ENCODE data around the gene MCMBP. TPM values are rescaled to one million over a fixed set of nuclear protein-coding genes. Genes with fewer than 3 reads are reported as not detected.
"Not testable (repeated sequence)": the region's sequence is repeated elsewhere in the genome, so short reads cannot be mapped to it uniquely, and the experiment has no call there.

Gene MCMBP
- total and polyA plus RNA-seq, 2 donors (not counting 3 experiments of a cell fraction or from before 2014, with no cell fraction given), result 44.8 to 62.5 TPM

DNA sequence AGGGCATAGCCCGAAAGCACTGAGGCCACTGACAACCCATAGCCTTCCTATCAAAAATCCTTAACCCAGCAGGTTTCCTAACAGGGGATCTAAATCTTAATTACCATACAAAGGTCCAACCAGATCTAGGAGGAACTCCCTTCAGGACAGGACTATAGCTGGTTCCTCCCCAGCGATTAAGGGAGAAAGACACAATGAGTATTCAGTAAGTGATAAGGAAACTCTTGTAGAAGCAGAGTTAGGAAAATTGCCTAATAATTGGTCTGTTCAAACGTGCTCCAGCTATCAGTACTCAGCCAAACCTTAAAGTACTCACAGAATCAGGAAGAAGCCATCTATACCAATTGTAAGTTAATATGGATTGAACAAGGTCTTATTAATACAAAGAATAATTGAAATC, 16.6 kb upstream of the MCMBP start:
- H3K4me2 ChIP-seq (ENCODE audit: insufficient read depth, low read length); H3K9me3 ChIP-seq (replicated peaks; ENCODE audit: control insufficient read depth, insufficient read depth, low read length); H3K9ac ChIP-seq (replicated peaks; ENCODE audit: extremely low read depth, insufficient read depth, low read length); H3K4me1 ChIP-seq (ENCODE audit: control insufficient read depth, extremely low read depth, insufficient read depth, low read length); POLR2A ChIA-PET; H3K4me3 ChIP-seq (replicated peaks in 1 of 3; ENCODE audit: insufficient read depth in 1 of 3, low read depth in 1 of 3, low read length in 3 of 3); DNase-seq (ENCODE audit: low read depth, low spot score); H2AFZ ChIP-seq (ENCODE audit: low read depth, low read length); H4K20me1 ChIP-seq (replicated peaks; ENCODE audit: control insufficient read depth, extremely low read depth, insufficient read depth, low read length); BruUV-seq (replicated peaks); H3K27ac ChIP-seq (ENCODE audit: insufficient read depth, low read depth, low read length); FAIRE-seq; dilution Hi-C loops (cut with MboI; ENCODE audit: extremely low pct_ligation_motif_present, low sequenced_read_pairs); intact Hi-C loops (cut with micrococcal nuclease); H3K27me3 ChIP-seq (ENCODE audit: control insufficient read depth in 2 of 2, insufficient read depth in 2 of 2, low read length in 2 of 2); H3K36me3 ChIP-seq (ENCODE audit: control insufficient read depth in 2 of 2, extremely low read depth in 1 of 2, insufficient read depth in 2 of 2, low read length in 2 of 2); H3K9me1 ChIP-seq (replicated peaks; ENCODE audit: control insufficient read depth, extremely low read depth, insufficient read depth, low read length): not testable (repeated sequence)
- H3K79me2 ChIP-seq (ENCODE audit: control insufficient read depth, insufficient read depth, low read length), result peaks cover 15% of the 10 kb centered on the region
- CTCF ChIA-PET, result interaction anchor here (0.6 kb wide), 1 partner anchor 138 kb away, joined by 3 read pairs; no protein-coding TSS in a partner anchor

DNA sequence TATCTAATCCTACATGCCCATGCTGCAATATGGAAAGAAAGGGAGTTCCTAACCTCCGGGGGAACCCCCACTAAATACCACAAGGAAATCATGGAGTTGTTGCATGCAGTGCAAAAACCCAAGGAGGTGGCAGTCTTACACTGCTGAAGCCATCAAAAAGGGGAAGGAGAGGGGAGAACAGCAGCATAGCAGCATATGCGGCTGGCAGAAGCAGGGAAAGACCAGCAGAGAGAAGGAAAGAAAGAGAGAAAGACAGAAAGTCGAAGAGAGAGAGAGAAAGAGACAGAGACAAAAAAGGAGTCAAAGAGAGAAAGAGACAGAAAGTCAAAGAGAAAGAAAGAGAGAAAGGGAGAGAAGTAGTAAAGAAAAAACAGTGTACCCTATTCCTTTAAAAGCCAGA, 16.1 kb upstream of the MCMBP start:
- DNase-seq (ENCODE audit: low read depth, low spot score); POLR2A ChIA-PET; H3K36me3 ChIP-seq (ENCODE audit: control insufficient read depth in 2 of 2, extremely low read depth in 1 of 2, insufficient read depth in 2 of 2, low read length in 2 of 2); H3K4me1 ChIP-seq (ENCODE audit: control insufficient read depth, extremely low read depth, insufficient read depth, low read length); H2AFZ ChIP-seq (ENCODE audit: low read depth, low read length); intact Hi-C loops (cut with micrococcal nuclease); H3K9me1 ChIP-seq (replicated peaks; ENCODE audit: control insufficient read depth, extremely low read depth, insufficient read depth, low read length); dilution Hi-C loops (cut with MboI; ENCODE audit: extremely low pct_ligation_motif_present, low sequenced_read_pairs); H3K27me3 ChIP-seq (ENCODE audit: control insufficient read depth in 2 of 2, insufficient read depth in 2 of 2, low read length in 2 of 2); H3K9ac ChIP-seq (replicated peaks; ENCODE audit: extremely low read depth, insufficient read depth, low read length); H3K9me3 ChIP-seq (replicated peaks; ENCODE audit: control insufficient read depth, insufficient read depth, low read length); H4K20me1 ChIP-seq (replicated peaks; ENCODE audit: control insufficient read depth, extremely low read depth, insufficient read depth, low read length); H3K4me3 ChIP-seq (replicated peaks in 1 of 3; ENCODE audit: insufficient read depth in 1 of 3, low read depth in 1 of 3, low read length in 3 of 3); FAIRE-seq; H3K27ac ChIP-seq (ENCODE audit: insufficient read depth, low read depth, low read length); H3K4me2 ChIP-seq (ENCODE audit: insufficient read depth, low read length); BruUV-seq (replicated peaks): not testable (repeated sequence)
- CTCF ChIA-PET, result interaction anchor here (0.6 kb wide), 1 partner anchor 138 kb away, joined by 3 read pairs; no protein-coding TSS in a partner anchor
- peaks cover 10% of the 10 kb centered on the region for H3K79me2 ChIP-seq (ENCODE audit: control insufficient read depth, insufficient read depth, low read length)

DNA sequence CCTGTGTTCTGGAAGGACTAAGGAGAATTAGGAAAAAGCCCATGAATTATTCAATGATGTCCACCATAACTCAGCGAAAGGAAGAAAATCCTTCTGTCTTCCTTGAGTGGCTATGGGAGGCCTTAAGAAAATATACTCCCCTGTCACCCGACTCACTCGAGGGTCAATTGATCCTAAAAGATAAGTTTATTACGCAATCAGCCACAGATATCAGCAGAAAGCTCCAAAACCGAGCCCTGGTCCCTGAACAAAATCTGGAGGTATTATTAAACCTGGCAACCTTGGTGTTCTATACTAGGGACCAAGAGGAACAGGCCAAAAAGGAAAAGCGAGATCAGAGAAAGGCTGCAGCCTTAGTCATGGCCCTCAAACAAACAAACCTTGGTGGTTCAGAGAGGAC, 13.4 kb upstream of the MCMBP start:
- H3K4me2 ChIP-seq (ENCODE audit: insufficient read depth, low read length); DNase-seq (ENCODE audit: low read depth, low spot score); H3K79me2 ChIP-seq (ENCODE audit: control insufficient read depth, insufficient read depth, low read length); intact Hi-C loops (cut with micrococcal nuclease); BruUV-seq (replicated peaks); H3K27ac ChIP-seq (ENCODE audit: insufficient read depth, low read depth, low read length); H3K9ac ChIP-seq (replicated peaks; ENCODE audit: extremely low read depth, insufficient read depth, low read length); H3K36me3 ChIP-seq (ENCODE audit: control insufficient read depth in 2 of 2, extremely low read depth in 1 of 2, insufficient read depth in 2 of 2, low read length in 2 of 2); POLR2A ChIA-PET; H3K9me1 ChIP-seq (replicated peaks; ENCODE audit: control insufficient read depth, extremely low read depth, insufficient read depth, low read length); H2AFZ ChIP-seq (ENCODE audit: low read depth, low read length); H3K4me3 ChIP-seq (replicated peaks in 1 of 3; ENCODE audit: insufficient read depth in 1 of 3, low read depth in 1 of 3, low read length in 3 of 3); H3K9me3 ChIP-seq (replicated peaks; ENCODE audit: control insufficient read depth, insufficient read depth, low read length); H3K27me3 ChIP-seq (ENCODE audit: control insufficient read depth in 2 of 2, insufficient read depth in 2 of 2, low read length in 2 of 2); FAIRE-seq; dilution Hi-C loops (cut with MboI; ENCODE audit: extremely low pct_ligation_motif_present, low sequenced_read_pairs); H4K20me1 ChIP-seq (replicated peaks; ENCODE audit: control insufficient read depth, extremely low read depth, insufficient read depth, low read length); H3K4me1 ChIP-seq (ENCODE audit: control insufficient read depth, extremely low read depth, insufficient read depth, low read length); CTCF ChIA-PET: not testable (repeated sequence)

DNA sequence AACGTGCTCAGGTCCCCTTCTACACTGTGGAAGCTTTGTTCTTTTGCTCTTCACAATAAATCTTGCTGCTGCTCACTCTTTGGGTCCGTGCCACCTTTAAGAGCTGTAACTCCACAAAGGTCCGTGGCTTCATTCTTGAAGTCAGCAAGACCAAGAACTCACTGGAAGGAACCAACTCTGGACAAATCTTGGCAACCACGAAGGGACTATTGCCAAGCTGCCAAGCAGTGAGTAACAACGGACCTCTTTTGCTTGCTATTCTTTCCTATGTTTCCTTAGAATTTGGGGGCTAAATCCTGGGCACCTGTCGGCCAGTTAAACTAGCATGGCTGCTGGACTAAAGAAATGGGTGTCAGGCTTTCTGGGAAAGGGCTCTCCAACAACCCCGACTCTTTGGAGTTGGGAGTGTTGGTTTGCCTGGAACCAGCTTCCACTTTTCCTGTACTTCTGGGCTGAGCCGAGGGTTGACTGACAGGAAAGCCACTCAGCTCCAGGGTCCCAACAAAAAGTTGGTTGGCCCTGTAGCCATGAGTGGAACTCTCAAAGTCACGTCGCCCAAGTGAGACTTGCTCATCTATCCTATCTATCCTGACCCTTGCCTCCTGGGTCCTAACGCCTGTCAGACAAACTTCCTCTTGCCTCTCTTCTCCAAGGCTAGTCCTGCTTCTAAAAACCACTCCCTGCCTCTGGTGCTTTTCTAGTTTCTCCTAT, 11.4 kb upstream of the MCMBP start:
- BruUV-seq (replicated peaks); H3K27ac ChIP-seq (ENCODE audit: insufficient read depth, low read depth, low read length); intact Hi-C loops (cut with micrococcal nuclease); H3K4me1 ChIP-seq (ENCODE audit: control insufficient read depth, extremely low read depth, insufficient read depth, low read length); H3K9me1 ChIP-seq (replicated peaks; ENCODE audit: control insufficient read depth, extremely low read depth, insufficient read depth, low read length); H3K9me3 ChIP-seq (replicated peaks; ENCODE audit: control insufficient read depth, insufficient read depth, low read length); H3K79me2 ChIP-seq (ENCODE audit: control insufficient read depth, insufficient read depth, low read length); DNase-seq (ENCODE audit: low read depth, low spot score); H2AFZ ChIP-seq (ENCODE audit: low read depth, low read length); H4K20me1 ChIP-seq (replicated peaks; ENCODE audit: control insufficient read depth, extremely low read depth, insufficient read depth, low read length); H3K9ac ChIP-seq (replicated peaks; ENCODE audit: extremely low read depth, insufficient read depth, low read length); H3K27me3 ChIP-seq (ENCODE audit: control insufficient read depth in 2 of 2, insufficient read depth in 2 of 2, low read length in 2 of 2); H3K4me3 ChIP-seq (replicated peaks in 1 of 3; ENCODE audit: insufficient read depth in 1 of 3, low read depth in 1 of 3, low read length in 3 of 3); FAIRE-seq; dilution Hi-C loops (cut with MboI; ENCODE audit: extremely low pct_ligation_motif_present, low sequenced_read_pairs); H3K4me2 ChIP-seq (ENCODE audit: insufficient read depth, low read length); POLR2A ChIA-PET; H3K36me3 ChIP-seq (ENCODE audit: control insufficient read depth in 2 of 2, extremely low read depth in 1 of 2, insufficient read depth in 2 of 2, low read length in 2 of 2): not testable (repeated sequence)
- CTCF ChIA-PET, result interaction anchor here (0.6 to 1.9 kb wide), 3 partner anchors 10 to 29 kb away, joined by 3 to 4 read pairs (median 3); partner anchors contain the start of gene MCMBP

All from endothelial cell of umbilical vein (primary cell).